MCF 10A (cell line): Measurements from ENCODE around the gene PCK2. TPM values are rescaled to one million over a fixed set of nuclear protein-coding genes. Genes with fewer than 3 reads are reported as not detected.

Experiments
- BruUV-seq: library from RNA; stranded (reverse); fragments of 400-500 nt; replicated peaks from 2 replicates; lab custom pipeline; 2021; lab: Mats Ljungman, UMichigan
- CTCF ChIA-PET: fragments of 300-600 bp; sonication (Branson Sonifier 250); formaldehyde crosslinking; extraction: SDS; loops from one replicate; lab custom pipeline; 2021; ENCODE audit warnings: antibody characterized with exemption, inconsistent platforms; lab: Yijun Ruan, JAX
- POLR2A ChIA-PET: fragments of 300-600, 350-650 bp; sonication (Branson Sonifier 250); formaldehyde crosslinking; extraction: SDS; loops from one replicate; lab custom pipeline; 2020; ENCODE audit warnings: antibody characterized with exemption, inconsistent platforms; lab: Yijun Ruan, JAX
- DNase-seq: peaks from one replicate; pipeline ENCODE4 v3.0.0-alpha.2; 2018; ENCODE audit not compliant: unreplicated experiment
- H3K27ac Mint-ChIP-seq: one replicate; pipeline ENCODE4 v1.8.0; 2022; ENCODE audit warnings: mild to moderate bottlenecking, low read depth, mixed read lengths; ENCODE audit not compliant: unreplicated experiment
- H3K27me3 Mint-ChIP-seq: one replicate; pipeline ENCODE4 v1.8.0; 2022; ENCODE audit warnings: mixed read lengths; ENCODE audit not compliant: insufficient read depth, unreplicated experiment
- H3K36me3 Mint-ChIP-seq: one replicate; pipeline ENCODE4 v1.8.0; 2022; ENCODE audit warnings: mild to moderate bottlenecking, moderate library complexity, mixed read lengths; ENCODE audit not compliant: insufficient read depth, unreplicated experiment
- H3K4me1 Mint-ChIP-seq: one replicate; pipeline ENCODE4 v1.8.0; 2022; ENCODE audit warnings: mixed read lengths; ENCODE audit not compliant: insufficient read depth, unreplicated experiment
- H3K4me3 Mint-ChIP-seq: one replicate; pipeline ENCODE4 v1.8.0; 2022; ENCODE audit warnings: mild to moderate bottlenecking, moderate library complexity, mixed read lengths; ENCODE audit not compliant: unreplicated experiment
- H3K9me3 Mint-ChIP-seq: one replicate; pipeline ENCODE4 v1.8.0; 2022; ENCODE audit warnings: mixed read lengths; ENCODE audit not compliant: unreplicated experiment
- CTCF ChIP-seq: fragments of 200-600 bp; IDR thresholded peaks from one replicate; pipeline ENCODE4 v1.8.0; 2022; ENCODE audit warnings: antibody characterized with exemption, mild to moderate bottlenecking; ENCODE audit not compliant: unreplicated experiment
- intact Hi-C: fragments of 100-400 bp; cut with micrococcal nuclease; formaldehyde crosslinking; loops from 2 replicates; pipeline ENCODE4 v1.14.1; 2022
- total RNA-seq: library from RNA; stranded (reverse); gene quantifications from 2 replicates; pipeline ENCODE4 v1.2.3, GENCODE V29; 2022

The PCK2 gene
- total RNA-seq, 1 experiment from 2014 or later, result 112 TPM

DNA sequence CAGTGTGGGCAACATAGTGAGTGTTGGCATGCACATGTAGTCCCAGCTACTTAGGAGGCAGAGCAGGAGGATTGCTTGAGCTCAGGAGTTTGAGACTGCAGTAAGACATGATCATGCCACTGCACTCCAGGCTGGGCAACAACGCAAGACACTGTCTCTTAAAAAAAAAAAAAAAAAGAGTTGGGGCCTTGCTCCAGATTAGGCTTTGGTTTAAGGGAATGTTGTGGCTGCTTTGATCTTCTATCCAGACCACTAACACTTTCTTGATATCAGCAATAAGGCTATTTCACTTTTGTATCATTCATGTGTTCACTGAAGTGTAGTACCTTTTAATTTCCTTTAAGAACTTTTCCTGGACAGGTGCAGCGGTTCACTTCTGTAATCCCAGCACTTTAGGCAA, 33.6 kb downstream of the PCK2 start:
- no peaks in the 10 kb centered on the region for H3K9me3 Mint-ChIP-seq

GRCh38 chr14:24129410-24129998, 35.4 kb downstream of the PCK2 start:
- DNase-seq, result no peak
- no peak overlapping the region for H3K4me3 Mint-ChIP-seq
- ChIA-PET CTCF (interaction anchor here (1.1 to 1.8 kb wide), 2 partner anchors 11 to 15 kb away, joined by 3 to 4 read pairs; partner anchors contain the start of genes DCAF11 and NRL), POLR2A (interaction anchor here (0.6 to 1.1 kb wide), 4 partner anchors 11 to 19 kb away, joined by 3 to 8 read pairs (median 4); partner anchors contain the start of genes DCAF11, NRL and PSME2)
- no peaks in the 10 kb centered on the region for H3K9me3 Mint-ChIP-seq
- peaks cover 2% of the 10 kb centered on the region for H3K36me3 Mint-ChIP-seq
- H3K27ac Mint-ChIP-seq, result no peak overlapping the region
- H3K4me1 Mint-ChIP-seq, result peaks cover 17% of the 10 kb centered on the region
- no peaks in the 10 kb centered on the region for H3K27me3 Mint-ChIP-seq
- BruUV-seq, result no TSS peak
- intact Hi-C loops, result no loop called here
- no peak for TF ChIP-seq CTCF

More for the DNA sequence above, 33.6 kb downstream of the PCK2 start:
- DNase-seq, result no peak
- no peak for TF ChIP-seq CTCF
- Mint-ChIP-seq H3K27ac (no peak overlapping the region), H3K27me3 (no peaks in the 10 kb centered on the region), H3K4me1 (peaks cover 11% of the 10 kb centered on the region), H3K36me3 (peaks cover 5% of the 10 kb centered on the region), H3K4me3 (no peak overlapping the region)
- ChIA-PET CTCF (interaction anchor here (0.7 to 1.2 kb wide), 2 partner anchors 17 to 181 kb away, joined by 3 read pairs; partner anchors contain the start of gene CIDEB), POLR2A (interaction anchor here (0.7 to 5.4 kb wide), 3 partner anchors 8 to 88 kb away, joined by 3 to 40 read pairs (median 19); partner anchors contain the start of genes DCAF11, MDP1, NRL and PSME1)
- intact Hi-C loops, result no loop called here
- BruUV-seq, result no TSS peak

DNA sequence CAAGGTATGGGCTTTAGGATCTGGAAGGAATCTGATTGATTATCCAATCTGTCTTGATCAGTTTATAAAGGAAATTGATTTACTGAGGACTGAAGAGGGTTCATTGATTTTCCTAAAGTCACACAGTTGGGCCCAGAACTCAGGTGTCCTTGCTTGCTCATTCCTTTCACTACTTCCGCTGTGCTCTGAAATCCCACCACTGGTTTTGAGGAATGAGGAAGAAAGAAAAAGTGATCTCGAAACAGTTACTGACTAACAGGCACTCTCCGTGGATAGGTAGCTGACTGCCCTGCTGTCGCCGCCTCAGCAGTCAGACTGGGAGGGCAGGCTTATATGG, 36.2 kb downstream of the PCK2 start, which contains the start of gene FITM1:
TSS of gene FITM1 (plus strand) at position 280 of the 337 bp plus-strand sequence. CDS start 905 bp downstream, outside the sequence.
- no peak for DNase-seq
- intact Hi-C loops, result no loop called here
- POLR2A ChIA-PET, result interaction anchor here (0.6 to 12.5 kb wide), 2 partner anchors 14 to 20 kb away, joined by 3 to 252 read pairs; partner anchors contain the start of genes DCAF11 and NRL
- no peaks in the 10 kb centered on the region for H3K36me3 Mint-ChIP-seq
- TF ChIP-seq CTCF, result no peak
- peaks cover 21% of the 10 kb centered on the region for H3K4me1 Mint-ChIP-seq
- BruUV-seq, result no TSS peak
- CTCF ChIA-PET, result interaction anchor here (1.1 to 1.8 kb wide), 2 partner anchors 12 to 16 kb away, joined by 3 to 4 read pairs; partner anchors contain the start of genes DCAF11 and NRL
- no peak within 1 kb of the TSS for H3K4me3 Mint-ChIP-seq
- no peaks in the 10 kb centered on the region for H3K27me3 Mint-ChIP-seq
- H3K9me3 Mint-ChIP-seq, result no peaks in the 10 kb centered on the region
- H3K27ac Mint-ChIP-seq, result no peak within 1 kb of the TSS
